ENCODE results near the gene RFFL. TPM values are rescaled to one million over a fixed set of nuclear protein-coding genes. Genes with fewer than 3 reads are reported as not detected.

The RFFL gene
- total and polyA plus RNA-seq, 9 of the 15 experiments (the other 6 are each of a cell fraction or from before 2014, with no cell fraction given) = 3.4 to 18.1 (median 12.8) TPM

DNA sequence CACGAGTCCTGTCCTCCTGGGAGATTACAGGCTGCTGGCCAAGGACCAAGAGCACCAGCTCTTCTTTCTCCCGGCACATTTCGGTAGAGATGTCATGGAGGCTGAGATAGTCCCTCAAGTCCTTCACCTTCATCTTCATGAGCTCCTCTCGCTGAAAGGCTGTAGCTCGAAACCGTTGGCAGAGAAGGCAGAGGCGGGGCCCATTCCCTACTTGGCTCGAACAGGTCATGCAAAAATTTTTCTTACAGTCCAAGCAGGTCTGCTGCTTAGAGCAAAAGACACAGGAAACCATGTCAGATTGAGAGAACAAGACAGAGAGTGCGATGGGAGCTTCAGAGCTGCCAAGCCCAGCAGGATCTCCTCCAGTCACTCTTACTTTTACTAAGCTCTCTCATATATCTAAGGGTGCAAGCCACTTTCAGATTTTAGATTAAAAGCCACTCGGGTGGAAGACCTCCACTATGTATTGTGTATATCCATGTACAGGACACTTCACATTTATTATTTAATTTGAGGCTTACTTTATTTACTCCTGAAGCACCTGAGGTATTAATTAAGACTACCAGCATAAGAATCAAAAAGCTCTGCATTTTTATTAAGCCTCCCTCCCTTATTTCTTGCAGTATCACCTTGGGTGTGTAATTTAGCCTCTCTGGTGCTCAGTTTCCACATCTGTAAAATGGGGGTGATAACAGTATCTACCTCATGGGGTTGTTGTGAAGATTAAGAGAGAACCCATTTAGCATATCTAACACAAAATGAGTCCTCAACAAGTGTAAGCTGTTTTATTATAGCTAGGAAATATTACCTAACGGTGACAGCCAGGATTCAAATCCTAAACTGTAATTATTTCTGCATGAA lies 41.8 kb downstream of the RFFL start:
- ATAC-seq = no peak
- 69% methylated on average over 11 of the region's 11 CpGs for WGBS (ENCODE audit: insufficient coverage, low coverage, missing lambda C conversion rate)
- Histone ChIP-seq H3K27me3 (ENCODE audit: control insufficient read depth in 2 of 2, insufficient read depth in 2 of 2, low read length in 2 of 2) (no peaks in the 10 kb centered on the region), H3K9ac (ENCODE audit: insufficient read depth in 1 of 2, low read depth in 2 of 2, low read length in 2 of 2) (0 out of 4 replicates have a peak overlapping the region, but pooled peaks of 1 of the 2 experiments have one; percentile 50), H4K20me1 (replicated peaks; ENCODE audit: control insufficient read depth, insufficient read depth, low read length) (no peaks in the 10 kb centered on the region), H3K4me2 (ENCODE audit: insufficient read depth, low read length) (no peak overlapping the region), H3K4me3 (no peak overlapping the region), H3K4me1 (replicated peaks in 1 of 2; ENCODE audit: control insufficient read depth in 2 of 2, insufficient read depth in 2 of 2, low read length in 2 of 2) (no peaks in the 10 kb centered on the region), H3K9me1 (ENCODE audit: control insufficient read depth, insufficient read depth, low read length) (no peaks in the 10 kb centered on the region), H3K27ac (ENCODE audit: extremely low read depth, low read depth, low read length) (no peak overlapping the region), H3K36me3 (ENCODE audit: control insufficient read depth, insufficient read depth, low read length) (peaks cover 19% of the 10 kb centered on the region; the same call in 2 of the 3 replicates), H3K79me2 (ENCODE audit: control insufficient read depth, insufficient read depth, low read length) (no peaks in the 10 kb centered on the region), H3K9me3 (replicated peaks; ENCODE audit: control insufficient read depth, insufficient read depth, low read depth, low read length) (no peaks in the 10 kb centered on the region), H2AFZ (ENCODE audit: low read depth, low read length) (no peak overlapping the region)
- CTCF ChIA-PET (ENCODE audit: low intra/inter-chr PET ratio) = no interaction called here
- no peak for DNase-seq (ENCODE audit: extremely low read depth in 1 of 4, low spot score in 3 of 4)
- no TSS peak for BruUV-seq (replicated peaks)
- TF ChIP-seq SRSF1 (IDR thresholded peaks at IDR 0.05; ENCODE audit: low read depth, low read length) (no peak), BCOR (IDR thresholded peaks at IDR 0.05) (peak; percentile 23; the same call in 1 of the 2 replicates), RBM25 (IDR thresholded peaks at IDR 0.05; ENCODE audit: low read depth, low read length, severe bottlenecking) (peak; percentile 82)
- FAIRE-seq = no peak
- POLR2A ChIA-PET = interaction anchor here (0.9 to 1.2 kb wide), 2 partner anchors 10 to 19 kb away, joined by 3 read pairs; no protein-coding TSS in a partner anchor
- in situ Hi-C loops (cut with MboI) (no loop called here), intact Hi-C loops (cut with micrococcal nuclease) (no loop called here)

Measured in K562 (cell line).